Panc1 (cell line): ENCODE data around the gene GNG10. TPM values are rescaled to one million over a fixed set of nuclear protein-coding genes. Genes with fewer than 3 reads are reported as not detected.

Source experiments
- ATAC-seq: fragments of 200-7000 bp; cut with Tn5 transposase; 2 replicates; pipeline ENCODE4 v1.9.1; 2020; ENCODE audit warnings: mild to moderate bottlenecking, moderate library complexity
- BruUV-seq: library from RNA; stranded (reverse); fragments of 400-500 nt; replicated peaks from 2 replicates; lab custom pipeline; 2021; lab: Mats Ljungman, UMichigan
- CTCF ChIA-PET: fragments of 300-600 bp; sonication (Branson Sonifier 250); formaldehyde crosslinking; loops from one replicate; lab custom pipeline; 2022; ENCODE audit warnings: antibody characterized with exemption; lab: Charles Lee
- POLR2A ChIA-PET: fragments of 300-600 bp; sonication (Branson Sonifier 250); formaldehyde crosslinking; loops from one replicate; lab custom pipeline; 2022; ENCODE audit warnings: antibody characterized with exemption; lab: Charles Lee
- DNase-seq: peaks from one replicate; pipeline ENCODE4 v3.0.0-alpha.2; 2010; ENCODE audit warnings: low read depth, low spot score
- H3K27ac ChIP-seq: 2 replicates; pipeline ENCODE4 v1.5.1; 2011; ENCODE audit warnings: mild to moderate bottlenecking, low read length, inconsistent platforms
- H3K27me3 ChIP-seq: fragments of 200-500 bp; sonication (Bioruptor generic); 2 replicates; pipeline ENCODE4 v1.6.0; 2014; ENCODE audit warnings: low read length, inconsistent platforms; ENCODE audit not compliant: control insufficient read depth, insufficient read depth
- H3K36me3 ChIP-seq: fragments of 200-500 bp; sonication (Bioruptor generic); 2 replicates; pipeline ENCODE4 v1.5.1; 2014; ENCODE audit warnings: inconsistent platforms, mild to moderate bottlenecking, low read length, moderate library complexity; ENCODE audit not compliant: control insufficient read depth, insufficient read depth
- H3K4me1 ChIP-seq: 2 replicates; pipeline ENCODE4 v1.5.1; 2011; ENCODE audit warnings: inconsistent platforms, mild to moderate bottlenecking, low read length, moderate library complexity; ENCODE audit not compliant: control insufficient read depth, insufficient read depth
- H3K4me3 ChIP-seq, 2 experiments: 2 replicates each; pipeline ENCODE4 v1.5.1; 2011 to 2012; ENCODE audit warnings: low read depth in 2 of 2, low read length in 2 of 2, mild to moderate bottlenecking in 2 of 2, inconsistent platforms in 1 of 2, moderate library complexity in 1 of 2
- H3K9me3 ChIP-seq: fragments of 200-500 bp; sonication (Bioruptor generic); 2 replicates; pipeline ENCODE4 v1.5.1; 2014; ENCODE audit warnings: low read depth, mild to moderate bottlenecking, inconsistent platforms, low read length, moderate library complexity; ENCODE audit not compliant: control insufficient read depth, insufficient read depth
- CTCF ChIP-seq: fragments of 450-650 bp; IDR thresholded peaks from 2 replicates; pipeline ENCODE4 v1.5.1; 2017; ENCODE audit warnings: mild to moderate bottlenecking
- POLR2AphosphoS5 ChIP-seq: IDR thresholded peaks from 2 replicates; pipeline ENCODE4 v1.6.1; 2012; ENCODE audit warnings: mild to moderate bottlenecking, low read depth, low read length, moderate library complexity
- REST ChIP-seq, 2 experiments: IDR thresholded peaks; 2 replicates each; pipeline ENCODE4 v1.6.1; 2011 to 2012; ENCODE audit warnings: low read depth in 2 of 2, control low read depth in 1 of 2, low read length in 1 of 2, mild to moderate bottlenecking in 1 of 2, moderate library complexity in 1 of 2; ENCODE audit not compliant: insufficient read depth in 1 of 2
- SIN3A ChIP-seq: IDR thresholded peaks from 2 replicates; pipeline ENCODE4 v1.6.1; 2012; ENCODE audit warnings: low read depth, mild to moderate bottlenecking, low read length, moderate library complexity, borderline replicate concordance; ENCODE audit not compliant: insufficient read depth
- TCF7L2 ChIP-seq: IDR thresholded peaks from 2 replicates; pipeline ENCODE4 v1.6.1; 2011; ENCODE audit warnings: mild to moderate bottlenecking, low read depth, low read length, inconsistent platforms
- in situ Hi-C: cut with HindIII; loops from 2 replicates; pipeline ENCODE4 v1.10.0; 2016; ENCODE audit warnings: low sequenced_read_pairs, low pct_unique_long_range_greater_than_20kb
- intact Hi-C: fragments of 100-400 bp; cut with micrococcal nuclease; formaldehyde crosslinking; loops from one replicate; pipeline ENCODE4 v1.10.0; 2022; ENCODE audit not compliant: unreplicated experiment
- total RNA-seq: library from RNA; stranded (reverse); gene quantifications from one replicate; pipeline ENCODE4 v1.2.1, GENCODE V29; 2021; ENCODE audit not compliant: unreplicated experiment

GNG10 gene
- total RNA-seq, 1 experiment from 2014 or later: 40.0 TPM

GRCh38 chr9:111622626-111623025 lies 38.8 kb upstream of the GNG10 start:
- BruUV-seq: no TSS peak
- CTCF ChIA-PET: no interaction called here
- no peaks in the 10 kb centered on the region; the same call in 1 of the 2 replicates for H3K4me1 ChIP-seq
- no peaks in the 10 kb centered on the region for H3K9me3 ChIP-seq
- no peak for ATAC-seq
- TF ChIP-seq CTCF: no peak
- no peak for TF ChIP-seq REST (IDR thresholded peaks at IDR 0.05; ENCODE audit: insufficient read depth in 1 of 2, low read depth in 2 of 2, low read length in 1 of 2)
- no peak for TF ChIP-seq POLR2AphosphoS5
- TF ChIP-seq TCF7L2: no peak
- no peak for TF ChIP-seq SIN3A
- H3K27ac ChIP-seq: no peak overlapping the region
- intact Hi-C loops (no loop called here), in situ Hi-C loops (no loop called here)
- no peaks in the 10 kb centered on the region for H3K27me3 ChIP-seq
- H3K36me3 ChIP-seq: no peaks in the 10 kb centered on the region
- POLR2A ChIA-PET: interaction anchor here (0.6 kb wide), 1 partner anchor 26 kb away, joined by 12 read pairs; no protein-coding TSS in a partner anchor
- no peak for DNase-seq
- no peak overlapping the region for H3K4me3 ChIP-seq

- intact Hi-C loops: no loop called here
- no TSS peak for BruUV-seq
- CTCF ChIA-PET: no interaction called here
- DNase-seq: no peak
- no peak overlapping the region for H3K27ac ChIP-seq
- ATAC-seq: no peak
- H3K27me3 ChIP-seq: no peaks in the 10 kb centered on the region
- TF ChIP-seq TCF7L2: no peak
- no peak for TF ChIP-seq REST (IDR thresholded peaks at IDR 0.05; ENCODE audit: insufficient read depth in 1 of 2, low read depth in 2 of 2, low read length in 1 of 2)
- no peak for TF ChIP-seq POLR2AphosphoS5
- TF ChIP-seq SIN3A: no peak
- no peak; the same call in 1 of the 2 replicates for TF ChIP-seq CTCF
- H3K9me3 ChIP-seq: no peaks in the 10 kb centered on the region
- H3K4me1 ChIP-seq: peaks cover 5% of the 10 kb centered on the region
- no peak overlapping the region for H3K4me3 ChIP-seq
- in situ Hi-C loops: no loop called here
- POLR2A ChIA-PET: no interaction called here
- H3K36me3 ChIP-seq: peaks cover 4% of the 10 kb centered on the region; the same call in 1 of the 2 replicates
Observed at GRCh38 chr9:111627260-111627963, 34.0 kb upstream of the GNG10 start.
